Activated T-cell treated with anti-CD3 and anti-CD28 coated beads, Interleukin-2, amount 50 U/mL, for 4 hours (primary cell): ENCODE measurements around the gene PILRB. TPM values are rescaled to one million over a fixed set of nuclear protein-coding genes. Genes with fewer than 3 reads are reported as not detected.
"Not testable (repeated sequence)": the region's sequence is repeated elsewhere in the genome, so short reads cannot be mapped to it uniquely, and the experiment has no call there.

ENCODE experiments used
- ATAC-seq, 2 donors: fragments of 200-7000 bp; cut with Tn5 transposase; one replicate each; pipeline ENCODE4 v1.10.0; 2021
- DNase-seq: peaks from one replicate; pipeline ENCODE4 v3.0.0-alpha.2; 2020
- H3K27me3 Mint-ChIP-seq: one replicate; pipeline ENCODE4 v1.8.0; 2021; ENCODE audit warnings: low read depth, mixed read lengths
- H3K36me3 Mint-ChIP-seq: one replicate; pipeline ENCODE4 v1.8.0; 2022; ENCODE audit warnings: mixed read lengths; ENCODE audit not compliant: insufficient read depth
- H3K4me1 Mint-ChIP-seq: one replicate; pipeline ENCODE4 v1.8.0; 2021; ENCODE audit warnings: low read depth, mixed read lengths
- H3K4me3 Mint-ChIP-seq: one replicate; pipeline ENCODE4 v1.8.0; 2021; ENCODE audit warnings: mild to moderate bottlenecking, moderate library complexity, mixed read lengths
- H3K9me3 Mint-ChIP-seq: one replicate; pipeline ENCODE4 v1.8.0; 2021; ENCODE audit warnings: mixed read lengths
- total RNA-seq, 3 donors: library from RNA; stranded (reverse); gene quantifications; one replicate each; pipeline ENCODE4 v1.2.1, GENCODE V29; 2021

Gene PILRB
- total RNA-seq = 10 to 100 TPM; 29.2 to 48.8 (median 34.3) TPM

- ATAC-seq = no peak
- peaks cover 25% of the 10 kb centered on the region for H3K36me3 Mint-ChIP-seq
- no peak within 1 kb of the TSS for H3K4me3 Mint-ChIP-seq
- H3K27me3 Mint-ChIP-seq = no peaks in the 10 kb centered on the region
- DNase-seq = no peak
- no peaks in the 10 kb centered on the region for H3K9me3 Mint-ChIP-seq
- peaks cover 8% of the 10 kb centered on the region for H3K4me1 Mint-ChIP-seq
Observed at GRCh38 chr7:100358027-100358856, at the start of gene PILRB. TSS of gene PILRB (plus strand) at chr7:100358117. CDS start at chr7:100358303, 186 bp downstream.

GRCh38 chr7:100318329-100318728, 39.6 kb upstream of the PILRB start:
- not testable (repeated sequence) for H3K4me3 Mint-ChIP-seq, DNase-seq, H3K36me3 Mint-ChIP-seq, ATAC-seq, H3K27me3 Mint-ChIP-seq, H3K9me3 Mint-ChIP-seq
- peaks cover 14% of the 10 kb centered on the region for H3K4me1 Mint-ChIP-seq

DNA sequence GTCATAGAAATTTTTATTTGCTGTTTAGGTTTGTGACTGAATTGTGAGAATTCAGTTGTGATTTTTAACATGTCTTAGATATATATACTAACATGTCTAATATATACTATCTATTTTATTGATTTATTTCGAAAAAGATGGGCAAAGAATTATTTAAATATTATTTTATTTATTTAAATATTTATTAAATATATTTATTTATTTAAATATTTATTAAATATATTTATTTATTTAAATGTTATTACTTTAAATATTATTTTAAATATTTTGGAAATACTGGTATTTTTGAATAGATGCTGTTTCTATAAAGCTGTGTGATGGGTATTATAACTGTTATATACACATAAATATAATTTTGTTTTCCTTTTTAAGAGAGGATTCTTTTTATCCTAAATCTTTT, 36.3 kb upstream of the PILRB start:
- not testable (repeated sequence) for H3K4me3 Mint-ChIP-seq, DNase-seq, H3K9me3 Mint-ChIP-seq, H3K27me3 Mint-ChIP-seq, ATAC-seq
- peaks cover 17% of the 10 kb centered on the region for H3K36me3 Mint-ChIP-seq
- peaks cover 13% of the 10 kb centered on the region for H3K4me1 Mint-ChIP-seq

- H3K4me3 Mint-ChIP-seq, DNase-seq, ATAC-seq, H3K4me1 Mint-ChIP-seq, H3K9me3 Mint-ChIP-seq, H3K27me3 Mint-ChIP-seq: not testable (repeated sequence)
- H3K36me3 Mint-ChIP-seq = peaks cover 26% of the 10 kb centered on the region
Observed at GRCh38 chr7:100324194-100324593, 33.7 kb upstream of the PILRB start.

GRCh38 chr7:100325671-100326070, 32.2 kb upstream of the PILRB start:
- peaks cover 21% of the 10 kb centered on the region for H3K36me3 Mint-ChIP-seq
- H3K27me3 Mint-ChIP-seq, H3K9me3 Mint-ChIP-seq, H3K4me3 Mint-ChIP-seq, DNase-seq, H3K4me1 Mint-ChIP-seq, ATAC-seq: not testable (repeated sequence)

DNA sequence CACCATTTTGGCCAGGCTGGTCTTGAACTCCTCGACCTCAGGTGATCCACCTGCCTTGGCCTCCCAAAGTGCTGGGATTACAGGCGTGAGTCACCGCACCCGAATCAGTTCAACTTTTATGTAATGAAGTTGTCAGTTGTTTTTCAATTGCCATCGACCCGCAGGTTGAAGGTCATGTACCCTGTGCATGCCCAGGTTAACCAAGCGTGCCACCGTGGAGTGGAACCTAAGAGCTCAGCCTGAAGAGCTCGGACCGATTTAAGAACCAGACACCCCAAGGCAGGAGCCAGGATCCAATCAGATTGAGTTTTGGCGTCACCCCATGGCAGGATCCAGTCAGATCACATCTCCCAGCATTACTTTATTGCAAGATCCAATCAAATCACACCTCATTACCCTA, 31.0 kb upstream of the PILRB start:
- H3K4me3 Mint-ChIP-seq, H3K9me3 Mint-ChIP-seq, H3K27me3 Mint-ChIP-seq, DNase-seq, H3K4me1 Mint-ChIP-seq, ATAC-seq: not testable (repeated sequence)
- H3K36me3 Mint-ChIP-seq = peaks cover 20% of the 10 kb centered on the region

GRCh38 chr7:100335566-100336466, 22.1 kb upstream of the PILRB start:
- DNase-seq (peak; percentile 75), ATAC-seq (peak; percentile 92 to 94)
- not testable (repeated sequence) for H3K9me3 Mint-ChIP-seq, H3K27me3 Mint-ChIP-seq
- peak overlapping the region; percentile 92 for H3K4me3 Mint-ChIP-seq
- H3K4me1 Mint-ChIP-seq = peaks cover 21% of the 10 kb centered on the region
- H3K36me3 Mint-ChIP-seq = peaks cover 13% of the 10 kb centered on the region

- not testable (repeated sequence) for H3K27me3 Mint-ChIP-seq, ATAC-seq, H3K9me3 Mint-ChIP-seq, DNase-seq
- Mint-ChIP-seq H3K4me1 (peaks cover 33% of the 10 kb centered on the region), H3K36me3 (peaks cover 27% of the 10 kb centered on the region), H3K4me3 (peak overlapping the region; percentile 69)
Observed at GRCh38 chr7:100338083-100338696, 19.7 kb upstream of the PILRB start.

- H3K4me3 Mint-ChIP-seq, H3K9me3 Mint-ChIP-seq, DNase-seq, ATAC-seq, H3K27me3 Mint-ChIP-seq: not testable (repeated sequence)
- peaks cover 45% of the 10 kb centered on the region for H3K4me1 Mint-ChIP-seq
- H3K36me3 Mint-ChIP-seq = peaks cover 30% of the 10 kb centered on the region
Observed at GRCh38 chr7:100341286-100341685, 16.6 kb upstream of the PILRB start.

- Mint-ChIP-seq H3K9me3 (no peaks in the 10 kb centered on the region), H3K27me3 (peaks cover 1% of the 10 kb centered on the region), H3K36me3 (peaks cover 39% of the 10 kb centered on the region), H3K4me1 (peaks cover 41% of the 10 kb centered on the region), H3K4me3 (no peak overlapping the region)
- ATAC-seq (no peak), DNase-seq (no peak)
Observed at GRCh38 chr7:100342765-100343164, 15.2 kb upstream of the PILRB start.

GRCh38 chr7:100344124-100344559, 13.8 kb upstream of the PILRB start:
- Mint-ChIP-seq H3K4me3 (peak overlapping the region; percentile 58), H3K4me1 (peaks cover 34% of the 10 kb centered on the region), H3K36me3 (peaks cover 42% of the 10 kb centered on the region)
- H3K9me3 Mint-ChIP-seq, H3K27me3 Mint-ChIP-seq, DNase-seq, ATAC-seq: not testable (repeated sequence)

DNA sequence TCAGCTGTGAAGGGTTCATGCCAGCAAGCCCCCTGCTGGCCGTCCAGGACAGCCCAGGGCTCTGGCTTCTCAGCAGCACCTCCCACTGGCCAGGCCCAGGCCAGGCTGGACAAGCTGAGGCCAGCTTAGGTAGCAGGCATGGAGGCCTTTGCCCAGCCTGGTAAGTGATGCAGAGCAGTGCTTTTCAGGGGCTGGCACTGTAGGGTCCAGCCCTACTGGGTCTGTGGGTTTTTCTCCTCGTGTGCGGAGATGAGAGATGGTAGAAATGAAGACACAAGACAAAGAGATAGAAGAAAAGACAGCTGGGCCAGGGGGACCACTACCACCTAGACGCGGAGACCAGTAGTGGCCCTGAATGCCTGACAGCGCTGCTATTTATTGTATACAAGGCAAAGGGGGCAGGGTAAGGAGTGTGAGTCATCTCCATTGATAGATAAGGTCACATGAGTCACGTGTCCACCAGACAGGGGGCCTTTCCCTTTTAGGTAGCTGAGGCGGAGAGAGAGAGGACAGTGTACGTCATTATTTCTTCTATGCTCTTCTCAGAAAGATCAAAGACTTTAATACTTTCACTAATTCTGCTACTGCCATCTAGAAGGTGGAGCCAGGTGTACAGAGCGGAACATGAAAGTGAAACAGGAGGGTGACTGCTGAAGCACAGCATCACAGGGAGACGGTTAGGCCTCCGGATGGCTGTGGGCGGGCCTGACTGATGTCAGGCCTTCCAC, 13.2 kb upstream of the PILRB start:
- Mint-ChIP-seq H3K4me1 (peaks cover 34% of the 10 kb centered on the region), H3K4me3 (peak overlapping the region; percentile 58), H3K36me3 (peaks cover 42% of the 10 kb centered on the region)
- H3K9me3 Mint-ChIP-seq, H3K27me3 Mint-ChIP-seq: not testable (repeated sequence)
- peak; percentile 86 for ATAC-seq
- peak; percentile 71 for DNase-seq

GRCh38 chr7:100345288-100345672, 12.6 kb upstream of the PILRB start:
- H3K27me3 Mint-ChIP-seq, H3K9me3 Mint-ChIP-seq, H3K4me3 Mint-ChIP-seq: not testable (repeated sequence)
- ATAC-seq = peak; percentile 36 to 56
- Mint-ChIP-seq H3K4me1 (peaks cover 35% of the 10 kb centered on the region), H3K36me3 (peaks cover 43% of the 10 kb centered on the region)
- peak; percentile 51 for DNase-seq

GRCh38 chr7:100346921-100347320, 11.0 kb upstream of the PILRB start:
- DNase-seq (no peak), ATAC-seq (no peak)
- Mint-ChIP-seq H3K4me1 (peaks cover 35% of the 10 kb centered on the region), H3K36me3 (peaks cover 42% of the 10 kb centered on the region), H3K4me3 (no peak overlapping the region), H3K9me3 (no peaks in the 10 kb centered on the region), H3K27me3 (peaks cover 1% of the 10 kb centered on the region)
